CMK (cell line): Measurements from ENCODE around the gene TBC1D24.
A peak's percentile ranks its signal among the peaks of the same experiment; 100 is the strongest.

Experiments used
- DNase-seq: peaks from one replicate; pipeline ENCODE4 v3.0.0-alpha.2; 2010; ENCODE audit warnings: low read depth

TBC1D24 gene

GRCh38 chr16:2499454-2499853 is 24.5 kb downstream of the TBC1D24 start:
- no peak for DNase-seq

- no peak for DNase-seq
These were observed 25.0 kb downstream of the TBC1D24 start for GRCh38 chr16:2499890-2500429.

- no peak for DNase-seq
These were observed 25.5 kb downstream of the TBC1D24 start for GRCh38 chr16:2500430-2500917.

DNA sequence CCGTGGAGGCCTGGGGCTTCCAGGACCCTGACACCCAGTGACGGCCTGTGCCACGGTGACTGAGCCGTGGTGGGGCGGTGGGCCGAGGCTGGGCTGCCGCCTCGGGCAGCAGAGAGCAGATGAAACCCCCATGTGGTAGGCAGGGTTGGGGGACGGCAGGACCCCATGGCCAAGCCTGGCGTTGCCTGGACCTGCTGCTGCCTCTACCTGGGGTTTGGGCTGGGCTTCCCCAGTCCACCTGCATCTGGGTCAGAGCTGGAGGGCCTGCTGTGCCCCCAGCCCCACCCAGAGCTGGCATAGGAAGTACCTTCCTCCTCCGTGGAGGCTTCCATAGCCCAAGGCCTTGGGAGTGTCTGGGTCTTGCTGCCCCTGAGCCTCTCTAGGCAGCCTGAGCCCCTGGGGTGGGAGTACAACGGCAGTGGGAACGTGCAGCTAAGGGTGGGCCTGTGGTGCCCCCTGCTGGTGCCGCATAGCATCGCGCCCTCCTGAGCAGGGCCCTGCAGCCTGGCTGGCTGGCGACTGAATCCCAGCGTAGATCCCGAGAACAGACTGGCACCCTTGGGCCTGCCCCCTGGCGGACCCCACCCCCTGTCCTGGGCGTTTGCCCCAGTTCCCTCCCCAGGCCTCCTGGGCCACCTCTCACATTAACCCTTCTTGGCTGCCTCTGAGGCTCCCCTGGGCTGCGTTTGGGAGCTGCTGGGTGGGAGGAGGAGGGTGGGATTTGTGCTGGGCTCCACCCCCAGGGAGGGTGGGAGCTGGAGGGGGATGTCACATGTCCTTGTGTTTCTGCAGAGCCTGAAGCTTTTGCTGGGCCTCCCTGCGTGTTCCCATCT is 26.2 kb downstream of the TBC1D24 start:
- no peak for DNase-seq

GRCh38 chr16:2501946-2502895 is 27.3 kb downstream of the TBC1D24 start:
- DNase-seq, result no peak

- no peak for DNase-seq
These were observed 30.8 kb downstream of the TBC1D24 start for GRCh38 chr16:2505695-2506094.

GRCh38 chr16:2507052-2507659 is 32.2 kb downstream of the TBC1D24 start:
- no peak for DNase-seq

DNA sequence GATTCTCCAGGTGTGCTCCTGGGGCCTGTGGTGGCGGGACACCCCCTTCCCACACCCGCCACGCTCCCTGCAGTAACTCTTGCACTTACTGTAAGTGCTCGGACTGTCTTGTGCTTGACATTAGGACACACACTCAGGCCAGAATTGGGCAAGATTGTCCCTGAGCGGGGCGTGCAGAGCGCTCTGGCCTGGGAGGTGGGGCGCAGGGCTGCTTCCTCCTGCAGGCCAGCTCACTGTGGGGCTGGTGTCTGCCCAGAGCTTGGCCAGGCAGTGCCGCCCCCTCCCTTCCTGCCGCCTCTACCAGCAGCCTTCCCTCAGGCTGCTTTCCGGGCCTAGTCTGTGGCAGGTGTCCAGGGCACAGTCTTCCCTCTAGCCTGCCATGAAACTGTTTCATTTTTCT is 32.7 kb downstream of the TBC1D24 start:
- DNase-seq, result no peak

DNA sequence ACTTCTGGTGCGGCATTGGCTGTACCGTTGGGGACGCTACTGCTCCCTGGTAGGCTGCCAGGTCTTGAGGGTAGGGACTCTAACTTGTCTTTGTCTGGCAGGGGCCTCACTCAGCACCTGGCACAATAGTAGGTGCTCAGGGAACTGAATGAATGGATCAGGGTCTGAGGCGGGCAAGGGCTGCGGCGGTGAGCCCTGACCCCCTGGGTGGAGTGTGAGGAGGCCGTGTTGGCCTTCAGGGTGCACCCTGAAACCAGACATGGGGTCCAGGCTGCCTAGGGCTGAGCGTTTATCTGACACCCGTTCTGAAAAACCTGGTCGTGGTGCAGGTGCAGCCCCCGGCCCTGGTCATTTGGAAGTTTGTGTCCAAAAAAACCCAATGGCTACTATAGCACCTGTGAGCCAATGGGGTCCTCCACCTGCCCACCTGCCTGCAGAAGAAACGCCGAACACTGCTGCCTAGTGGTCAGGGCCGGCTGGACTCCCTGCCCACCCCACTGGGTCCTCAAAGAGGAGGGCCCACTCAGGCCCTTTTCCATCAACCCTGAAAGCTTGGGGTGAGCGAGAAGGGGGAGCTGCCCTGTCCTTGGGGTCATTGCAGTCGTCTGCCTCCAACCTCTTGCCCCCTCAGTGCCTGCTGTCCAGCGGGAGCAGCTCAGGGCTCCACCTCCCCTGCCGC is 33.9 kb downstream of the TBC1D24 start:
- DNase-seq, result no peak

DNA sequence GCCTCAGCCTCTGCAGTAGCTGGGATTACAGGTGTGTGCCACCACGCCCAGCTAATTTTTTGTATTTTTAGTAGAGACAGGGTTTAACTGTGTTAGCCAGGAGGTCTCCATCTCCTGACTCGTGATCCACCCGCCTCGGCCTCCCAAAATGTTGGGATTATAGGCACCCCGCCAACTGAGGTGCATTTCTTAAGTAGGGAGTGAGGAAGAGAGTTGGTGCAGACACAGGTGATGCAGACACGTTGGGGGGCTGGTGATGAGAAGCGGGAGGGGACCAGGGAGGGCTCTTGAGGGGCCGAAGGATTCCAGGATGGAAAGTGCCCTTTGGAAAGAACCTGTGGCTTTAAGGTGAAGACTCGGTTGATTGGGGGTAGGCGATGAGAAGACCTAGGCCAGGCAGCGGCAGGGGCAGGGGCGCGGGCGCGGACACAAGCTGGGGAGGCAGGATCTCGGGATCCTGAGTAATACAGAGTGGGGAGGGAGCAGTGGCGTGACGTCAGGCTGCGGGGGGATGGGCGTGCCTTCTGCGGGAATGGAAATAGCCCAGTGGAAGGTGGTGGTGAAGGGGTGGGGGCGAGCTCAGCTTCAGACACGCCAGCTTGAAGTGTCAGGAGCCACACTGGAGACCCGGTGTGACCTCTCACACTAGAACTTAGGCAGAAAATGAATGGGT is 36.3 kb downstream of the TBC1D24 start:
- DNase-seq, result no peak

DNA sequence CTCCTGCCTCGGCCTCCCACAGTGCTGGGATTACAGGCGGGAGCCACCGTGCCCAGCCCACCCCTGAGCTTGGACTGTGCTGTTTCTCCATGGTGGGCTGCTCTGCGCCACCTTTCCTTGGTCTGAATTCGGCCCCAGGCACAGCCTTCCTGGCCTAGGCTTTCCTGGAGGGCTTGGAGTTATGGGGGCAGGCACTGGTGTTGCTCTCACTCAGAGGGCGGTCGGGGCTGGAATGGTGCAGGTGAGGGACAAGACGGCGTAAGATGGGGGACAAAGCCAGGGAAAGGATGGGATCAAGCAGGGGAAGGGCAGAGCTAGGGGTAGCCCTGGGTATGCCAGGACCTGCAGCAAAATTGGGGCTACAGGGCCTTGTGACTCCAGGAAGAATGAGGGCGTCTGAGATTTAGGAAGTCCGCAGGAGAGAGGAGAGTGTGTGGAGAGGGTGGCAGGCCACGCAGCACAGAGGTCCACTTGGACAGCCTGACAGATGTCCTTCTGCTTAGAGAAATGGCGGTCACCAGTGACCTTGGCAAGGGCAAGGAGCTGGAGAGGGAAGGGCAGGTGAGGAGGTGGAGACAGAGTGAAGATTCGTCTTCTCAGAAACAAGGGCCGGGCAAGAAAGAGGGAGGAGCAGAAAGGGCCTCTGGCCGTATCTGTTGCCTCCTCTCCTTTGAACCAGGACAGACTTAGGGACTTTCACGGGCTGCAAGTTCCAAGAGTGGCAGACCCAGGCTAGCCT is 37.2 kb downstream of the TBC1D24 start:
- no peak for DNase-seq

DNA sequence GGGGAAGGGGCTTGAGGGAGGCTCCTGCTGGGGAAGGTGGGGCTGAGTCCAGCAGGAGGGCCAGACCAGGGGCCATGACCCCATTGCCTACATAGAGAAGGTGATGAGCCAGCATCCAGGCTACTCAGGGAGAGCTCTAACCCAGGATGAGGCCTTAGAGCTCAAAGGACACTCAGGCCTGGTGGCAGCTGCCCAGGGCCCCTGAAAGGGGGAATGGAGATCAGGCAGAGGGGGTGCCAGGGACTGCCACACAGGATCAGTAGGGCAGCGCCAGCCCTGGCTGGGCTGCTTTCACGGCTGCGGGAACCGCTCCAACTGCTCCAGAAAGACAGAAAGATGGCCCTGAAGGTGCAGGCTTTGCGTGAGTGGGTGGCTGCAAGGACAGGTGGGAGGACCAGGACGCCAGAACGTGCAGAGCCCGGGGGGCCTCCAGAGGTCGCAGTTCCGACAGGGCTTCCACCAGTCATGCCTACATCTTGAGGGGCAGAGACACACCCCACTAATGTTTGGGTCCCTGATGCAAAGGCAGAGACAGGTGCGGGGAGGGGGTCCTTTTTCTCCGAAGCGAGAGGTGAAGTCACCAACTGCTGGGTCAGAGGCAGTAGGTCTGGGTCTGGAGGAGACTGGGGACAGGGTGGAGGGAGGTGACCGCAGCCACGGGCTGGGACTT is 37.9 kb downstream of the TBC1D24 start:
- no peak for DNase-seq

GRCh38 chr16:2513405-2514332 is 38.7 kb downstream of the TBC1D24 start, which contains the start of gene ATP6V0C:
Gene ATP6V0C (plus strand): TSS chr16:2513952. CDS start chr16:2514104, 152 bp downstream.
- DNase-seq, result peak; percentile 73

GRCh38 chr16:2514333-2515179 is 39.6 kb downstream of the TBC1D24 start:
- no peak for DNase-seq

GRCh38 chr16:2515180-2515851 is 40.4 kb downstream of the TBC1D24 start:
- no peak for DNase-seq

GRCh38 chr16:2516391-2517240 is 41.7 kb downstream of the TBC1D24 start:
- no peak for DNase-seq
